Lower lobe of right lung (tissue), 2 donors: Measurements from ENCODE around the gene DNASE1L1. TPM values are rescaled to one million over a fixed set of nuclear protein-coding genes. Genes with fewer than 3 reads are reported as not detected.

ENCODE experiments used
- ATAC-seq, 2 donors: fragments of 200-7000 bp; cut with Tn5 transposase; one replicate each; pipeline ENCODE4 v1.9.1; 2020 to 2022; ENCODE audit warnings: mild to moderate bottlenecking in 2 of 2, moderate library complexity in 2 of 2
- DNase-seq: peaks from one replicate; pipeline ENCODE4 v3.0.0-alpha.2; 2020
- H3K27ac ChIP-seq: fragments of 200-600 bp; one replicate; pipeline ENCODE4 v1.8.0; 2022
- H3K27me3 ChIP-seq: fragments of 200-600 bp; one replicate; pipeline ENCODE4 v1.8.0; 2022; ENCODE audit warnings: low read depth
- H3K36me3 ChIP-seq: fragments of 200-600 bp; one replicate; pipeline ENCODE4 v1.8.0; 2022; ENCODE audit warnings: mild to moderate bottlenecking
- H3K4me1 ChIP-seq: fragments of 200-600 bp; one replicate; pipeline ENCODE4 v1.8.0; 2022
- H3K4me3 ChIP-seq: fragments of 200-600 bp; one replicate; pipeline ENCODE4 v1.8.0; 2022; ENCODE audit warnings: mild to moderate bottlenecking
- H3K9me3 ChIP-seq: fragments of 200-600 bp; one replicate; pipeline ENCODE4 v1.8.0; 2022
- CTCF ChIP-seq: fragments of 200-600 bp; IDR thresholded peaks from one replicate; pipeline ENCODE4 v1.8.0; 2022; ENCODE audit warnings: antibody characterized with exemption, mild to moderate bottlenecking
- intact Hi-C: fragments of 100-400 bp; cut with DNase I; formaldehyde crosslinking; loops from one replicate; pipeline ENCODE4 v1.11.0; 2022
- total RNA-seq: library from RNA; stranded (reverse); fragmentation: NEBNext Ultra II Directional; extraction: Animal tissue kit (Norgen Biotek cat#: 25700); gene quantifications from one replicate; pipeline ENCODE4 v1.2.1, GENCODE V29; 2021
- donor health status: DM: no; HTN: yes; CAD: no; lungs with severe emphysema.

Gene DNASE1L1
- total RNA-seq, 1 donor from 2014 or later, result 36.1 TPM

GRCh38 chrX:154375156-154375504, 33.9 kb downstream of the DNASE1L1 start:
- TF ChIP-seq CTCF, result no peak
- H3K36me3 ChIP-seq, result no peaks in the 10 kb centered on the region
- peaks cover 38% of the 10 kb centered on the region for H3K4me1 ChIP-seq
- H3K9me3 ChIP-seq, result no peaks in the 10 kb centered on the region
- ATAC-seq (no peak), DNase-seq (no peak)
- intact Hi-C loops, result no loop called here
- H3K27ac ChIP-seq, result no peak overlapping the region
- peak overlapping the region; percentile 75 for H3K4me3 ChIP-seq
- no peaks in the 10 kb centered on the region for H3K27me3 ChIP-seq

GRCh38 chrX:154374313-154375155, 34.5 kb downstream of the DNASE1L1 start, which contains the start of gene FLNA:
TSS of gene FLNA (minus strand) at chrX:154374634. CDS start at chrX:154371245, 3,389 bp downstream.
- Histone ChIP-seq H3K27me3 (no peaks in the 10 kb centered on the region), H3K27ac (peak within 1 kb of the TSS; percentile 65), H3K4me1 (peaks cover 37% of the 10 kb centered on the region), H3K9me3 (no peaks in the 10 kb centered on the region), H3K4me3 (peak within 1 kb of the TSS; percentile 75), H3K36me3 (no peaks in the 10 kb centered on the region)
- DNase-seq (no peak), ATAC-seq (no peak)
- no peak for TF ChIP-seq CTCF
- intact Hi-C loops, result no loop called here

- Histone ChIP-seq H3K4me1 (peaks cover 38% of the 10 kb centered on the region), H3K4me3 (peak overlapping the region; percentile 75), H3K36me3 (no peaks in the 10 kb centered on the region), H3K9me3 (no peaks in the 10 kb centered on the region), H3K27me3 (no peaks in the 10 kb centered on the region), H3K27ac (peak overlapping the region; percentile 65)
- intact Hi-C loops, result no loop called here
- peak; percentile 55 for TF ChIP-seq CTCF
- DNase-seq (no peak), ATAC-seq (peak in 1 of 2 donors; percentile 13)
Observed at GRCh38 chrX:154373340-154374306, 35.4 kb downstream of the DNASE1L1 start.

DNA sequence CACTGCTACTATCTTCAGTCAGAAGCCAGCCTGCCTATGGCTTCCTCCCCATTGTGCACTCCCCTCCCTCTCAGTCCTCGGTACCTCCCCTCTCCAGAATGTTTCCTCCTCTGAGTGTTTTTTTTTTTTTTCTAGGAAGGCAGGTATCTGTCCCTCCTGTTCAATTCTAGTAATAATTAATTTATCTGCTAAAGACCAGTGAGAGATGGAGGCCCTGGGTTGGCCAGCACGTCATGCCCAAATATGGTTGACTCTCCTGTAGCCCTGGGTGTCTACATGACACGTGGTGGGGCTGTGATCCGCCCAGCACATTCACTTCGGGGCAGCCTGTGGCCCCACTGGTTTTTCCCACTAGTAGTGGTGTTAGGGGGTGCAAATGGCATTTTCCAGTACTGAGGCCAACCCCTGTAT, 36.4 kb downstream of the DNASE1L1 start:
- no peaks in the 10 kb centered on the region for H3K27me3 ChIP-seq
- DNase-seq, result no peak
- H3K27ac ChIP-seq, result no peak overlapping the region
- intact Hi-C loops, result no loop called here
- H3K4me1 ChIP-seq, result peaks cover 44% of the 10 kb centered on the region
- TF ChIP-seq CTCF, result no peak
- peak overlapping the region; percentile 75 for H3K4me3 ChIP-seq
- H3K9me3 ChIP-seq, result no peaks in the 10 kb centered on the region
- no peak for ATAC-seq
- H3K36me3 ChIP-seq, result peaks cover 7% of the 10 kb centered on the region

DNA sequence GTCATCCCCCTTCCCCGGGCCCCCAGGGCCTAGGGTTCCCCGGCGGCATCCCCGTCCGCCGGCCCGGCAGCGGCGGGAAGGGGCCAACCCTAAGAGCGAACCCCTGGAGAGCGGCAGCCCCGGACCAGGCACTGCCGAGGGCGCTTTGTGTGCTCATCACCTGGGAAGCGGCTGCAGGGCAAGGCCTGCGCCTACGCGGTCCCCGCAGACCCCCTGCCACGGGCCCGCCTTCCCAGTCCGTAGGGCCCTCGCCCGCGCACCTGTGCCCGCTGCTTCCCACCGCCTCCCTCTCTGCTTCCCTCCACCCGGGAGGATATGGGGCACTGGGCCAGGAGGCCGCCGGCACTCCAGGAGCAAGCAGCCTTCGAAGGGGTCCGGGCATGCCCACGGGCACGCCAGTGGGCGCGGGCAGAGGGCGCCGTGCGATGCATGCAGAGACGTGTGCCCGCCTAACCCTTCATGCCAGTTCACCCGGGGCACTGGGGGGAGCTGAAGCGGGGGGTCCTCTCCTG, 37.2 kb downstream of the DNASE1L1 start:
- Histone ChIP-seq H3K27me3 (no peaks in the 10 kb centered on the region), H3K4me1 (peaks cover 48% of the 10 kb centered on the region), H3K4me3 (peak overlapping the region; percentile 75), H3K27ac (peak overlapping the region; percentile 88), H3K9me3 (no peaks in the 10 kb centered on the region), H3K36me3 (peaks cover 15% of the 10 kb centered on the region)
- ATAC-seq (no peak), DNase-seq (no peak)
- intact Hi-C loops, result no loop called here
- no peak for TF ChIP-seq CTCF
